Activated naive CD4-positive, alpha-beta T cell treated with anti-CD3 and anti-CD28 coated beads for 36 hours (primary cell): ENCODE measurements around the gene MTHFD1L. TPM values are rescaled to one million over a fixed set of nuclear protein-coding genes. Genes with fewer than 3 reads are reported as not detected.

Experiments used
- CTCF ChIA-PET: fragments of 350-600 bp; sonication (Branson Sonifier 250); formaldehyde crosslinking; loops from one replicate; lab custom pipeline; 2021; ENCODE audit warnings: antibody characterized with exemption; lab: Charles Lee
- DNase-seq: peaks from one replicate; pipeline ENCODE4 v3.0.0-alpha.2; 2020
- H3K27ac Mint-ChIP-seq: one replicate; pipeline ENCODE4 v1.8.0; 2021; ENCODE audit warnings: mild to moderate bottlenecking, mixed read lengths
- H3K27me3 Mint-ChIP-seq: one replicate; pipeline ENCODE4 v1.8.0; 2021; ENCODE audit warnings: low read depth, mixed read lengths
- H3K36me3 Mint-ChIP-seq: one replicate; pipeline ENCODE4 v1.8.0; 2021; ENCODE audit warnings: low read depth, mixed read lengths
- H3K4me1 Mint-ChIP-seq: one replicate; pipeline ENCODE4 v1.8.0; 2021; ENCODE audit warnings: low read depth, mixed read lengths
- H3K4me3 Mint-ChIP-seq: one replicate; pipeline ENCODE4 v1.8.0; 2021; ENCODE audit warnings: mild to moderate bottlenecking, moderate library complexity, mixed read lengths
- H3K9me3 Mint-ChIP-seq: one replicate; pipeline ENCODE4 v1.8.0; 2021; ENCODE audit warnings: mixed read lengths
- intact Hi-C: fragments of 100-400 bp; cut with micrococcal nuclease; formaldehyde crosslinking; loops from one replicate; pipeline ENCODE4 v1.15.1; 2023
- total RNA-seq, 2 experiments: library from RNA; stranded (reverse); gene quantifications; one replicate each; pipeline ENCODE4 v1.2.3, GENCODE V29; 2021

The MTHFD1L gene
- total RNA-seq, 2 experiments from 2014 or later: 181 to 194 TPM

DNA sequence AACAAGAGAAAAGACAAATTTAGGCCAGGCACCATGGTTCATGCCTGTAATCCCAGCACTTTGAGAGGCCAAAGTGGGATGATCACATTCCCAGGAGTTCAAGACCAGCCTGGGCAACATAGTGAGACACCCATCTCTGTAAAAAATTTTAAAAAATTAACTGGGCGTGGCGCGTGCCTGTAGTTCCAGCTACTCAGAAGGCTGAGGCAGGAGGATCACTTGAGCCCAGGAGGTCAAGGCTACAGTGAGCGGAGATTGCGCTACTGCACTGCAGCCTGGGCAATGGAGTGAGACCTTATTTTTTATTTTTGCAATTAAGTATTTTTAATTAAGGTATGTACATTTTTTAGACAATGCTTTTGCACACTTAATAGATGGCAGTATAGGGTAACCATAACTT lies 3.3 kb downstream of the MTHFD1L start:
- H3K4me3 Mint-ChIP-seq: no peak overlapping the region
- H3K27ac Mint-ChIP-seq: no peak overlapping the region
- CTCF ChIA-PET: interaction anchor here (1.0 kb wide), 1 partner anchor 11 kb away, joined by 3 read pairs; no protein-coding TSS in a partner anchor
- H3K4me1 Mint-ChIP-seq: peaks cover 24% of the 10 kb centered on the region
- H3K27me3 Mint-ChIP-seq: peaks cover under 1% of the 10 kb centered on the region
- H3K9me3 Mint-ChIP-seq: no peaks in the 10 kb centered on the region
- H3K36me3 Mint-ChIP-seq: peaks cover 23% of the 10 kb centered on the region
- DNase-seq: no peak
- intact Hi-C loops: no loop called here

DNA sequence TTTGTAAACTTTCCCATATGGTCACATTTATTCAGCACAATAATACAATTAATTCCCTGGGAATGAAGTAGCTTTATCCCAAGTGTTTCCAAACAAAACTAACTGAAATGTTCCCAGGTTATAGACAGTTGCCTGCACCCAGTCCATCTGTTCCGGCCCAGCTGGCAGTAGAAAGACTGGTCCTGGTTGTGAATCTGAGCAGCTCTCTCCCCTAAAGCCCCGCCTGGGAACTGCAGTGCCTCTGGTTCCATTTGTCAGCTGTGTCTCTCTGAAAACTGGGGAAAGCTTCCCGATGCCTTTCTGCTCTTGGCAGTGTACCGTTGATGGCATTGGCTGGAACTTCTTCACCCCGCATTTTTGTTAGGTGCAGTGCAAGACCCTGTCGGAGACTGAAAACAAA lies 8.7 kb downstream of the MTHFD1L start:
- no peak for DNase-seq
- Mint-ChIP-seq H3K4me3 (no peak overlapping the region), H3K4me1 (peaks cover 13% of the 10 kb centered on the region), H3K9me3 (no peaks in the 10 kb centered on the region), H3K27me3 (no peaks in the 10 kb centered on the region), H3K27ac (no peak overlapping the region), H3K36me3 (peaks cover 49% of the 10 kb centered on the region)
- CTCF ChIA-PET: no interaction called here
- intact Hi-C loops: no loop called here

DNA sequence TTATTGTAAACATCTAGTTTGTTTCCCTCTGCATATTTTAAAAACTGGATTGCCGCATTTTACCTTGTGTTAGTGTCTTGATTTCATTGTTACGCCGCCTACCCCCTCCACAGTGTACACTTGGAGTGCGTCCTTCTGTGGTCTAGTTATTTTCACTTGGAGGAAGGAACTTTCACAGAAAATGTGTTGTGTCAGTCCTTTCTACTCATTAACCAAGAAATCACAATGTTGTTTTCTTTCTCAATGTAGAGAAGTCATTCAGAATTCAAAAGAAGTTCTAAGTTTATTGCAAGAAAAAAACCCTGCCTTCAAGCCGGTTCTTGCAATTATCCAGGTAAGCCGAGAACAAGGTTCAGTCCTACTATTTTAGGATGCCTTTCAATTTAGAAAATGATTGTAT lies 10.3 kb downstream of the MTHFD1L start:
- peaks cover 55% of the 10 kb centered on the region for H3K36me3 Mint-ChIP-seq
- no peak for DNase-seq
- H3K27ac Mint-ChIP-seq: no peak overlapping the region
- peaks cover 3% of the 10 kb centered on the region for H3K4me1 Mint-ChIP-seq
- no peak overlapping the region for H3K4me3 Mint-ChIP-seq
- no peaks in the 10 kb centered on the region for H3K27me3 Mint-ChIP-seq
- CTCF ChIA-PET: no interaction called here
- no peaks in the 10 kb centered on the region for H3K9me3 Mint-ChIP-seq
- intact Hi-C loops: no loop called here

DNA sequence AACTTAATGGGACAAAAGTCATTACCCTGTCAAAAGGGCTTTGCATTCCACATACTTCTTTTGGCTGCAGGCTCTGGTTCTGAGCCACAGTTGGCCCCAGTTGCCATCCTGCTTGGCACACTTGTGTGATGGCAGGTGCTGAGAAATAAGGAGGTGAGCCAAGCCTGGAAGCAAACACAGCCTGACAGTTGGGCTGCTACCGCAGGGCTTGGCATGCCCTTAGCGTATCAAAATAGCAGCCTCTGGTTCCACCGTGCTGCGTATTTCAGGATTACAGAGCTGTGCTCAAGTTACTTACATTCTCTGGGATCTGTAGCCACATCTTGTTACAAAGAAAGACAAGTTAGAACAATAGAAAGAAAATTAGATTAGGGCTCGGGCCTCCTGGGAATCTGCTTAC lies 11.1 kb downstream of the MTHFD1L start:
- H3K36me3 Mint-ChIP-seq: peaks cover 56% of the 10 kb centered on the region
- no peaks in the 10 kb centered on the region for H3K27me3 Mint-ChIP-seq
- H3K27ac Mint-ChIP-seq: no peak overlapping the region
- no peaks in the 10 kb centered on the region for H3K9me3 Mint-ChIP-seq
- peaks cover 3% of the 10 kb centered on the region for H3K4me1 Mint-ChIP-seq
- CTCF ChIA-PET: interaction anchor here (1.2 kb wide), 1 partner anchor 19 kb away, joined by 3 read pairs; no protein-coding TSS in a partner anchor
- no peak overlapping the region for H3K4me3 Mint-ChIP-seq
- no peak for DNase-seq
- intact Hi-C loops: no loop called here

DNA sequence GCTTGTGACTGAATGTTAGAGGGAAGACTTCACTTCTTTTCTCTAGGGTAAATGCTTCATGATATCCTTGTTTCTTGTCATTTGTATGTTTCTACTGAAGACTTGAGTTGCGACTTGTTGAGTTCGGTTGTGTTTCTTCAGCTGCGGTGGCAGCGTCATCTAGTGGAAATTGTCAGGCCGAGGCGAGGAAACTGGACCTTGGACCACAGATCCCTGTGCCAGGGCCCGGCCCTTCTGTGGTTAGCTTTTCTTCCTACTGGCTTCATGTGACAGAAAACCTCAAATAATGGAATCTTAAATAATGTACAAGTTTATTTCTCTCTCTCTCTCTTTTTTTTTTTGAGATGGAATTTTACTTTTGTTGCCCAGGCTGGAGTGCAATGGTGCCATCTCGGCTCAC lies 12.4 kb downstream of the MTHFD1L start:
- H3K4me1 Mint-ChIP-seq: peaks cover 3% of the 10 kb centered on the region
- DNase-seq: no peak
- no peak overlapping the region for H3K27ac Mint-ChIP-seq
- CTCF ChIA-PET: interaction anchor here (1.1 to 1.3 kb wide), 2 partner anchors 12 to 13 kb away, joined by 4 to 5 read pairs; no protein-coding TSS in a partner anchor
- H3K36me3 Mint-ChIP-seq: peaks cover 51% of the 10 kb centered on the region
- no peaks in the 10 kb centered on the region for H3K9me3 Mint-ChIP-seq
- no peaks in the 10 kb centered on the region for H3K27me3 Mint-ChIP-seq
- no peak overlapping the region for H3K4me3 Mint-ChIP-seq
- intact Hi-C loops: no loop called here

DNA sequence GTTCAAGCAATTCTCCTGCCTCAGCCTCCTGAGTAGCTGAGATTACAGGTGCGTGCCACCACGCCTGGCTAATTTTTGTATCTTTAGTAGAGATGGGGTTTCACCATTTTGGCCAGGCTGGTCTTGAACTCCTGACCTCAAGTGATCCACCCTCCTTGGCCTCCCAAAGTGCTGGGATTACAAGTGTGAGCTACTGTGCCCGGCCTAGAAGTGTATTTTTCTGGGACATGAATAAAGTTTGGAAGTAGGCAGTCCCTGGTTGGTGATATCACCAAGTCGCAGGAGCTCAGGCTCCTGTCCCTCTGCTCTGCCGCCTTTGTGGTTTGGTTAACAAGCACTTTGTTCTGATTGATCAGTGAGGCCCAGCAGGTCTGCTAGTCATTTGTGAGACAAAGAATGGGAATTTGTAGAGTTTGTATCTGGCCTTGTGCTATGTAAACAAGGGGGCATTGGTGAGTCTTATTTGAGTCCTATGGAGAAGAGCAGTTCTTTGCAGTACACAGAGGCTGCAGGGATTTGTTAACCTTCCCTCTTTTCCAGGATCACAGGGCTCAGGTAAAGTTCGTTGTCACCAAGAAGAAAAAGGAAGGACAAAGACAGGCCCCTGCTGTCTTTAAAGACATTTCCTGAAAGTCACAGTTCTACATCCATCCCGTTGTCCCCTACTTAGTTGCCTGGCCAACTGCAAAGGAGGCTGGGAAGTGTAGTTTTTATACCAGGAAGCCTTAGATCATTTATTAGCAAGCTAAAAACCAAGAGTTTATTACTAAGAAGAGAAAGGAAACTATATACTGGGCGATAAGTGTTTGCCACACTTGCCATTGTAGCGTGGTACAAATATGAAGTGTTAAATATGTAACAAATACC lies 13.1 kb downstream of the MTHFD1L start:
- intact Hi-C loops: no loop called here
- no peaks in the 10 kb centered on the region for H3K9me3 Mint-ChIP-seq
- peaks cover 3% of the 10 kb centered on the region for H3K4me1 Mint-ChIP-seq
- H3K27ac Mint-ChIP-seq: no peak overlapping the region
- peaks cover 57% of the 10 kb centered on the region for H3K36me3 Mint-ChIP-seq
- DNase-seq: no peak
- no peaks in the 10 kb centered on the region for H3K27me3 Mint-ChIP-seq
- H3K4me3 Mint-ChIP-seq: no peak overlapping the region
- CTCF ChIA-PET: interaction anchor here (0.7 to 1.2 kb wide), 3 partner anchors 10 to 33 kb away, joined by 3 to 4 read pairs (median 3); no protein-coding TSS in a partner anchor

DNA sequence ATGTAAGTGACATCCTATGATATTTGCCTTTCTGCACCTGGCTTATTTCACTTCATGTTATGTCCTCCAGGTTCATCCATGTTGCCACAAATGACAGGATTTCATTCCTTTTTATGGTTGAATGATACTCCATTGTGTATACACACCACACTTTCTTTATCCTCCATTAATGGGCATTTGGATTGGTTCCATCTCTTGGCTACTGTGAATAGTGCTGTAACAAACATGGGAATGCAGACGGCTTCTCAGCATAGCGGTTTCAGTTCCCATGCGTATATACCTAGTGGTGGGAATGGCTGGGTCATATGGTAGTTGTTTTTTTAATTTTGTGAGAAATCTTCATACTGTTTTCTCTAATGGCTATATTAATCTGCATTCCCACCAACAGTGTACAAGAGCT lies 14.8 kb downstream of the MTHFD1L start:
- Mint-ChIP-seq H3K4me3 (no peak overlapping the region), H3K36me3 (peaks cover 63% of the 10 kb centered on the region), H3K27ac (no peak overlapping the region), H3K9me3 (no peaks in the 10 kb centered on the region), H3K4me1 (peaks cover 3% of the 10 kb centered on the region), H3K27me3 (no peaks in the 10 kb centered on the region)
- CTCF ChIA-PET: no interaction called here
- intact Hi-C loops: no loop called here
- DNase-seq: no peak

DNA sequence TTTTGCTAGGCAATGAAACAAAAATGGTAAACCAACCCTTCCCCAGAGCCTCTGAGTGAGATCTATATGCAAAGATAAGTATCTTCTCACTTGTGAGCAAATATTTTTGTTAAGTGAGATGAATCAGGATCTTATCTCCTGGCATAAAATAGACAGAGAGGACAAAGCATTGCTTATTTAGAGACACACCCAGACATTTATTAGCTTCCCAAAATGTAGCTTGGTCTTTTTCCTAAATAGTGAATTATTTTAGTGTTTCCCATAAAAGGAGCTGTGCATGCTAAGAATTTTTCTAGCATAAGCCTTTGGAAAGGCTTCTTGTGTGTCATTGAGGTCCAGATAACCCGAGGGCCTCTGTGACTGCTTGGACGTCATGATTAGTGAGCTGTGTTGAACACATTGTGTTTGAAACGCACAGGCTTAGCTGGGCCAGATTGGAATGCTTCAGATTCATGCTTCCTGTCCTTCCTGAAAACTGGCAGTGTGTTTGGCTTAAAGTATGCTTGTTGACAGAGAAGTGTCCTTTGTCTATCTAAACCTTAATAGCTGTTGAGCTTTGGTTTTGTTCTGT lies 16.5 kb downstream of the MTHFD1L start:
- Mint-ChIP-seq H3K36me3 (peaks cover 55% of the 10 kb centered on the region), H3K27me3 (no peaks in the 10 kb centered on the region), H3K27ac (no peak overlapping the region), H3K4me3 (no peak overlapping the region), H3K4me1 (peaks cover 2% of the 10 kb centered on the region), H3K9me3 (no peaks in the 10 kb centered on the region)
- no peak for DNase-seq
- intact Hi-C loops: no loop called here
- CTCF ChIA-PET: interaction anchor here (0.6 to 1.0 kb wide), 5 partner anchors 10 to 702 kb away, joined by 3 to 4 read pairs (median 3); no protein-coding TSS in a partner anchor

DNA sequence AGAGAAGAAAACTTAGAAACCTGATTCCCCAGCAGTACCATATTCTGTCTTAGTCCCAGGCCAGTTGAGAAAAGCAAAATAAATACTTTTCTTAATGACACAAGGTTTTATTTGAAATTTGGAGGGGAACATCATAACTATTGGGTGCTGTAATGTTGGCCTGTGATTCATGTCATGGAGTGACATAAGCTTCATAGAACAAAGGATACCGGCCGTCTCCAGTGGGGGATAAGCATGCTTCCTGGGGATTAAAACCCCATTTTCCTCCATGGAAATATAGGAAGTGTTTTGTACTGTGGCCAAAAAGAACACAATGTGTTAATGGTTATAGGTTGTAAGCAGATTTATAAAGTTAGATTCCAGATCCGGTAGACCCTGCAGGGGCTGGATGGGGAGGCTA lies 18.0 kb downstream of the MTHFD1L start:
- Mint-ChIP-seq H3K4me3 (no peak overlapping the region), H3K27ac (no peak overlapping the region), H3K4me1 (peaks cover under 1% of the 10 kb centered on the region), H3K9me3 (no peaks in the 10 kb centered on the region), H3K27me3 (no peaks in the 10 kb centered on the region), H3K36me3 (peaks cover 50% of the 10 kb centered on the region)
- intact Hi-C loops: no loop called here
- CTCF ChIA-PET: no interaction called here
- DNase-seq: no peak

DNA sequence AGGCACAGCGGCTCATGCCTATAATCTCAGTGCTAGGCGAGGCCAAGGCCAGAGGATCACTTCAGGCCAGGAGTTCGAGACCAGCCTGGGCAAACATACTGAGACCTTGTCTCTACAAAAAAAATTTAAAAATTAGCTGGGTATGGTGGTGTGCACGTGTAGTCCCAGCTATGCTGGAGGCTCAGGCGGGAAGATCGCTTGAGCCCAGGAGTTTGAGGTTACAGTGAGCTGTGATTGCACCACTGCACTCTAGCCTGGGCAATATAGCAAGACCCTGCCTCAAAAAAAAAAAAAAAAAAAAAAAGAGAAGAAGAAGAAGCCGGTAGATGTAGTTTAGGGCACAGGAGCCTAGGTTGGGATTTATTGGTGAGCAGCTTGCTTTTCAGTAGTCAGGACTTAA lies 20.7 kb downstream of the MTHFD1L start:
- DNase-seq: no peak
- Mint-ChIP-seq H3K27me3 (no peaks in the 10 kb centered on the region), H3K9me3 (no peaks in the 10 kb centered on the region), H3K4me3 (no peak overlapping the region), H3K27ac (no peak overlapping the region), H3K36me3 (peaks cover 44% of the 10 kb centered on the region), H3K4me1 (no peaks in the 10 kb centered on the region)
- intact Hi-C loops: no loop called here
- CTCF ChIA-PET: no interaction called here

DNA sequence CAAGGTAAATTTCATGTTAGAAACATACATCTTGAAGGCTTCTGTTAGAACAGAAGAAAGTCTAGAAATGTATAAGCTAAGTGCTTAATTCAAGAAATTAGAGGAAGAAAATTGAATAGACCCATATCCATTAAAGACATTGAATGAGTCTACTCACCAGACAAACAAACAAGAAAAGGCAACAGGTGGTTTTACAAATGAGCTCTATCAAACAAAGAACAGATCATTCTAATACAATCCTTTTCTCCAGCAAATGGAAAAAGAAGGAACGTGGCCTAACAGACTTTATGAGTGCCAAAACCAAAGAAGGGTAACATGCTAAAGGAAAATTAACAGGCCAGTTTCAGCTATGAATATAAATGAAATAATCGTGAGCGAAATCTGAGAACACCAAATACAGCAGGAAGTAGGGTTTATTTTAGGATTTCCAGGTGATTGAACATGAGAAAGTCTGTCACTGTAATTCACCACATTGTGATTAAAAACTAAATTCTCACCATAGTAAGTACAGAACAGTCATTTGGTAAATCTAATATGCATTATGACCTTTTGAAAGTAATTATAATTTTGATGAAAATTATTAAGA lies 22.6 kb downstream of the MTHFD1L start:
- peaks cover 52% of the 10 kb centered on the region for H3K36me3 Mint-ChIP-seq
- H3K27ac Mint-ChIP-seq: no peak overlapping the region
- intact Hi-C loops: no loop called here
- no peaks in the 10 kb centered on the region for H3K9me3 Mint-ChIP-seq
- DNase-seq: no peak
- no peaks in the 10 kb centered on the region for H3K27me3 Mint-ChIP-seq
- H3K4me1 Mint-ChIP-seq: peaks cover 3% of the 10 kb centered on the region
- CTCF ChIA-PET: interaction anchor here (1.7 kb wide), 1 partner anchor 436 kb away, joined by 6 read pairs; no protein-coding TSS in a partner anchor
- no peak overlapping the region for H3K4me3 Mint-ChIP-seq

DNA sequence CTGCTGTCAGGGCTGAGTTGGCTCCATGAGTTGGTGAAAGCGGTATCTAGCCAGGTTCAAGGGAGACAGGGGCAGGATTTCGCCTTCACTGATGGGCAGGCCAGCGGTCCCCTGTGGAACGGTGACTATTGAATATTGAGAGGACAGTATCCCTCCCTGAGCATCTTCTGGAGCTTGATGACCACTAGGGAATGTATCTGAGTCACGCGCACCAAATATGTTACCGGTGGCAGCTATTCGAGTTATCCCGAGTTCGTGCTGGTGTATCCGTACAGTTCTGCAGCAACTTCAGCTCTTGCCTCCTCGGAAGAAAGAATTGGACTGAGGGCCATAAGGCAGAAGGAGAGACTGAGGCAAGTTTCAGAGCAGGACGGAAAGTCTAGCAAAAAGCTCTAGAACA lies 24.8 kb downstream of the MTHFD1L start:
- CTCF ChIA-PET: interaction anchor here (0.7 to 2.9 kb wide), 9 partner anchors 12 to 462 kb away, joined by 3 to 28 read pairs (median 4); no protein-coding TSS in a partner anchor
- H3K36me3 Mint-ChIP-seq: peaks cover 58% of the 10 kb centered on the region
- no peaks in the 10 kb centered on the region for H3K9me3 Mint-ChIP-seq
- no peak overlapping the region for H3K27ac Mint-ChIP-seq
- no peak overlapping the region for H3K4me3 Mint-ChIP-seq
- intact Hi-C loops: loop anchor here (5.0 kb wide), 1 partner anchor 122 kb away; no protein-coding TSS in a partner anchor
- peaks cover 23% of the 10 kb centered on the region for H3K4me1 Mint-ChIP-seq
- DNase-seq: no peak
- no peaks in the 10 kb centered on the region for H3K27me3 Mint-ChIP-seq
